Measurements from ENCODE around the gene MIA.

GRCh38 chr19:40763963-40764362, 11.4 kb upstream of the MIA start:
- TF ChIP-seq CTCF (IDR thresholded peaks at IDR 0.05; ENCODE audit: insufficient read depth, low read length) (no peak), POLR2AphosphoS5 (IDR thresholded peaks at IDR 0.05; ENCODE audit: low read depth) (no peak), REST (IDR thresholded peaks at IDR 0.05; ENCODE audit: insufficient replicate concordance, low read depth) (no peak)

Data from HL-60 (cell line).